Left cardiac atrium (tissue), 4 donors: ENCODE measurements around the gene PTS. TPM values are rescaled to one million over a fixed set of nuclear protein-coding genes. Genes with fewer than 3 reads are reported as not detected.

ENCODE experiments used
- ATAC-seq, 2 donors: fragments of 200-7000 bp; cut with Tn5 transposase; one replicate each; pipeline ENCODE4 v1.9.1; 2020; ENCODE audit warnings: mild to moderate bottlenecking in 2 of 2, moderate library complexity in 2 of 2
- DNase-seq: peaks from one replicate; pipeline ENCODE4 v3.0.0-alpha.2; 2020
- intact Hi-C, 2 donors: fragments of 100-400 bp; cut with DNase I; formaldehyde crosslinking; loops; one replicate each; pipeline versions ENCODE4 v1.14.1 to v1.15.1; 2022 to 2023
- total RNA-seq, 2 donors: library from RNA; stranded (reverse); fragmentation: NEBNext Ultra II Directional; extraction: Animal tissue kit (Norgen Biotek cat#: 25700); gene quantifications; one replicate each; pipeline ENCODE4 v1.2.1, GENCODE V29; 2021
- donor health status: DM: no; HTN: yes; CAD: no.
- donor health status: DM: no; HTN: yes; CAD: no; lungs with severe emphysema.
- donor health status: DM: yes; HTN: yes; CAD: no.
- donor health status: Dilated cardiomyopathy.

The PTS gene
- total RNA-seq, 2 donors from 2014 or later, result 21.3 to 37.1 TPM

- no peak for DNase-seq
- no peak for ATAC-seq
- intact Hi-C loops, result loop anchor here in 1 of 2 donors (5.0 kb wide), 1 partner anchor 66 kb away; no protein-coding TSS in a partner anchor
Observed at GRCh38 chr11:112216561-112217105, 9.6 kb upstream of the PTS start.

GRCh38 chr11:112219476-112220232, 6.6 kb upstream of the PTS start:
- intact Hi-C loops, result loop anchor here (1.0 to 5.0 kb wide), 2 partner anchors 61 to 63 kb away; no protein-coding TSS in a partner anchor
- DNase-seq (no peak), ATAC-seq (peak; percentile 88 to 92)

DNA sequence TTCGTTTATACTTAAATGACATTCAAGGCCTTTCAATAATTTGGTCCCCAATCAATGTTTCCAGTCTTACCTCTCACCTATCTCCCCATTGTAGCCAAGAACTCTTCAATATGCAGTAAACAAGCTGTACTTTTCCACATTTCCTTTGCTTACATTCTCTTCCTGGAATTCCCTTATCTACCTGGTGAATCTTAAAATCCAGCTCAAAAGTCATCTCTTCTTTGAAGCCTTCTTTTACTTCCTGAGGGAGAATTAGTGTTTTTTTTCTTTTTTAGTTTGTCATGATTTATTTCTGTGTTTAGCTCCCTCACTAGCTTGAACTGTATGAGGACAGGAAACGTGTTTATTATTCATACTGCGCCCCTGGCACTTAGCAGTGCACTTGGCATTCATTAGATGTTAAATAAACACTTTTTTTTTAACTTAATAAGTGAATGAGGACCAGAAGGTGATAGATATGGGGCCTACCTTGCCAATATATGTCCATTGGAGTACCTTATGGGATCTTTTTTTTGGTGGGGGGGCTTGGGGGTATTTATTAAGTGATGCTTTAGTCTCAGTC, 4.9 kb upstream of the PTS start:
- intact Hi-C loops, result no loop called here
- ATAC-seq, result no peak
- no peak for DNase-seq

DNA sequence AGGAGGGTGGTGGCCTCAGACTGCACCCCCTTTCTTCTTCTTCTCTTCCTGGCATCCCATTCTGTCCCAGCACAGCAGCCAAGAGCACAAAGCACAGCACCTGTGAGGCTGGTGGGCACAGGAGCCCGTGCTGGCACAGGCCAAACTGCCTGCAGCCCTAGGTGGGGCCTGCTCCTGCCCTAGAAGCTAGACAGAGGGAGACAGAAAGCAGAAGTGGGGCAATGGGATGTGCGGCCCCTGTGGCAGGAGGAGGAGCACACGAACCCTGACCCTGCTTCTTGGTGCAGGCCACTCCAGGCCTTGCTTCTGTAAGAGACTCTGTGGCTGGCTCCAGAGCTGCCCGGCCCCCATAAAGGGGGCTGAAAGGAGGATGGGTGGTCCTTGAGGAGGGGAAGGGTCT, 3.9 kb upstream of the PTS start:
- DNase-seq (no peak), ATAC-seq (no peak)
- intact Hi-C loops, result no loop called here

DNA sequence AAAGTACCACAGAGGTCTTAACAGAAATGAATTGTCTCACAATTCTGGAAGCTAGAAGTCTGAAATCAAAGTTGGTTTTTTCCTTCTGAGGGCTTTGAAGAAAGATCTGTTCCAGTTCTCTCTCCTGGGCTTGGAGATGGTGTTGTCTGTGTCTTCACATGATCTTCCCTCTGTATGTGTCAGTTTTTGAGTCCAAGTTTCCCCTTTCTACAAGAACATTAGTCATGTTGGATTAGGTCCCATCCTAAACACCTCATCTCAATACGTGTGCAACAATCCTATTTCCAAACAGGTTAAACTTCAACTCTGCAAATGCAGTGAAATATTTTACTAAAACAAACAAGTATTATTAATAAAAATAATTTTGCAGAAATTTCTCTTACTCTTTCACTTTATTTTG, 3.1 kb upstream of the PTS start:
- intact Hi-C loops, result no loop called here
- no peak for DNase-seq
- ATAC-seq, result no peak

DNA sequence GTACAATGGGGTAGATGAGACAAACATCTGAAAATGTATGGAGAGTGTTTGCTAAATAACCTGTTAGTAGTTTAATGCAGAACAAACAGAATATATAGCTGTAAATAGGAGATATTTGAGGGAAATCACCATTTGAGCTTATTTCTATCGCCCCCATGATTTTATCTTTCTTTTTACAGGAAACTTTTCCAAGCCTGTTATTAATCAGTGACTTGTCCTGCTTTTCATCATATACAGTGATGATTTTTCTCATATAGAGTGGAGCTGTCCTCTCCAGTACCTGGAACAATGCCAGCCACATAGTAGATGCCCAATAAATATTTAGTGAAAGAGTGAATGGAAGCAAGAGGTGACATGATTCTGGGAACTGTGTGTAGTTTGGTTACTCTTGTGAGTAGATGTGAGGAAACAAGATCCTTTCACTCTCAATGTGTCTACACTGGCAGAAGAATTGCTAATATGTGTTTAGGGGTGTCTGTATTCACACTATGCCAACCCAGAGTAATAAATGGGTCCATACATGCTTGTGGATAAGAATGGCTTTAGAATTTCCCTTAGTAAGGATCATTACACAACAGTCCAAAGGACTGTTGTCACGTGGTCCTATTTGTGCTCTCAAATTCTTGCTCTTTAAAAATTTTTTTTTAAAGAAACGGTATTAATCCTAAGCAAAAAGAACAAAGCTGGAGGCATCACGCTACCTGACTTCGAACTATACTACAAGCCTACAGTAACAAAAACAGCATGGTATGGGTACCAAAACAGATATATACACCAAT, 2.3 kb upstream of the PTS start:
- intact Hi-C loops, result no loop called here
- ATAC-seq (no peak), DNase-seq (no peak)

DNA sequence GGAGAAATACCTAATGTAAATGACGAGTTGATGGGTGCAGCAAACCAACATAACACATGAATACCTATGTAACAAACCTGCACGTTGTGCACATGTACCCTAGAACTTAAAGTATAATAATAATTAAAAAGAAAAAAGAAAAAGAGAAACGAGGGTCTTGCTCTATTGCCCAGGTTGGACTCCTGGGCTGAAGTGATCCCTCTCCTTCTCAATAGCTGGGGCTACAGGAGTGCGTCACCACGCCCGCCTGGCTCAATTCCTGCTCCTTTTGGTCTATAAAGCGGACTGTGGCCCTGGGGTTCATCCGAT, 521 bp upstream of the PTS start:
- intact Hi-C loops, result no loop called here
- ATAC-seq (no peak), DNase-seq (peak; percentile 81)

DNA sequence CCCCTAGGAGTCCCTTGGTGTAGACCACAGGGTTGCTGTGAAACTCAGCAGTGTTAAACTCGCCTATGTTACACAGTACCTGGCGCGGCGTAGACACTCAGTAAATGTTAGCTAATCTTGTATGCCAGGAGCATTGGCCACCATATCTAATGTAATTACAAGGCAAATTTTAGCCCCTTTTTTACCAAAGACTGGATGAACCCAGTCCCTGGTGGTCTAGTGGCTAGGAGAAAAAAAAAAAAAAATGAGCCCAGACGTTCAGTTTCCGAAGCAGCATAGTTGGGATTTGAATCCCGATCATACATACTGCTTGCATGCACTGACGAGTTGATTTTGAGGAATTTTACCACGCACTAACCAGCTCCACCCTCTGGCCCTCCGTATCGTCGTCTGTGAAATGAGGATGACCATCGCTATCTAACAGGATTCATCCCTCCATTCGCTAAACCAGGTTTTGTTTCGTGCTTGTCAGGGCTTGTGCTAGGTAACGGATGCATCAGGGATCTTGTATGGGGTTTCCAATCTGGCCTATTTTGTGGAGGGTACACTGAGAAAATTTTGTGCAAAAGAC, 688 bp downstream of the PTS start:
- ATAC-seq, result peak; percentile 58 to 62
- intact Hi-C loops, result no loop called here

DNA sequence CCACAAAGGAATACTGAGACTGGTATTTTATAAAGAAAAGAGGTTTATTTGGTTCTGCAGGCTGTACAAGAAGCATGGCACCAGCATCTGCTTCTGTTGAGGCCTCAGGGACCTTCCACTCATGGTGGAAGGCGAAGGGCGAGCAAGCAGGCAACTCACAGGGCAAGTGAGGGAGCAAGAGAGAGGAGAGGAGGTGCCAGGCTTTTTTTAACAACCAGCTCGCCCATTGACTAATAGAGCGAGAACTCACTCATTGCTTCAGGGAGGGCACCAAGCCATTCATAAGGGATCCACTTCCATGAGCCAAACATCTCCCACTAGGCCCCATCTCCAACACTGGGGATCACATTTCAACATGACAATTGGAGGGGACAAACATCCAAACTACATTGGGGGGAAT, 1.2 kb downstream of the PTS start:
- DNase-seq (no peak), ATAC-seq (no peak)
- intact Hi-C loops, result no loop called here

More for the DNA sequence above, 688 bp downstream of the PTS start:
- DNase-seq, result no peak

GRCh38 chr11:112228706-112229105, 2.5 kb downstream of the PTS start:
- intact Hi-C loops, result no loop called here
- ATAC-seq (no peak), DNase-seq (no peak)

GRCh38 chr11:112229159-112229558, 2.9 kb downstream of the PTS start:
- intact Hi-C loops, result no loop called here
- DNase-seq, result no peak
- no peak for ATAC-seq

DNA sequence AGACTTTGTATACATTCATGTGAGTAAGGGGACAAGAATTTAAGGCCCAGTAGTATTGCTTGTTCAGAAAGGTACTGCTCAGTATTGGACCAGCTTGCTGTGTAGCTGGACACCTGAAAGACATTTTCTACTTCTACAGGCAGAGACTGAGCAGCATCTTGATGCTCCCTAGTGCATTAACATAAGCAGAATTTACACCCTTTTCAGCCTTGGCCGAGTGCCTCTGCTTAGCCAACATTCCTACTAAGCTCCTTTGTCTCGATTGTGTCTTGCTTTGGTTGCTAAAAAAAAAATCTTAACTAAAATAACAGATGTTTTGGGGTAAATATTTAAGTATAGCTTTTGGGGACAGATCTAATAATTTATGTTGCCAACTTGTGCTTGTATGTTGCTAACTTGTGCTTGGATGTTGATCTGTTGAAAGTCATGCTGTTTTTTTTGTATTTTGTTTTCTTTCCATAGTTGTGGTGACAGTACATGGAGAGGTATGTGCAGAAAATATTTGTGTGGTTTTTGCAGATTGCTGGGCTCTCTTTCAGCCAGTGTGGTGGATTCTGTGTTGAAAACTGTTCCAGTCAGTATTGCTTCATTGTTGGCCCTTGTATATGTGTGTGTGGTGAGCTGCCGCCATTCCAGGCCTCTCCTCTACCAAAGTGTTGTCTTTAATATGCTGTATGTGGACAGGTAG, 3.7 kb downstream of the PTS start:
- ATAC-seq (no peak), DNase-seq (no peak)
- intact Hi-C loops, result no loop called here

DNA sequence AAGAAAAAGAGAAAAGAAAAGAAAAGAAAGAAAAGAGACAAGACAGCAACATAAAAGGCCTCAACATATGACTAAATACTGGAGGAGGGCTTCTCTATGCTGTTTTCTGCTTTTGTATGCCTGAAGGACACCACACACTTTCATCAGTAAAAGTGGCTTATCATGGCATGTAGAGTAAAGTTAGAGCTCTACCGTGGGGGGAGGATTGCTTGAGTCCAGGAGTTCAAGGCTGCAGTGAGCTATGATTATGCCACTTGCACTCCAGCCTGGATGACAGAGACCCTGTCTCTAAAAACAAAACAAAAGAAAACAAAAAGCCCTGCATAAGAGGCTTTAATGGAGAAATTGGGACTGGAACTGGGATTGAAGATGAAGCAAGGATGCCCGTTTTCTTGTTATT, 5.7 kb downstream of the PTS start:
- intact Hi-C loops, result no loop called here
- ATAC-seq, result no peak
- no peak for DNase-seq

DNA sequence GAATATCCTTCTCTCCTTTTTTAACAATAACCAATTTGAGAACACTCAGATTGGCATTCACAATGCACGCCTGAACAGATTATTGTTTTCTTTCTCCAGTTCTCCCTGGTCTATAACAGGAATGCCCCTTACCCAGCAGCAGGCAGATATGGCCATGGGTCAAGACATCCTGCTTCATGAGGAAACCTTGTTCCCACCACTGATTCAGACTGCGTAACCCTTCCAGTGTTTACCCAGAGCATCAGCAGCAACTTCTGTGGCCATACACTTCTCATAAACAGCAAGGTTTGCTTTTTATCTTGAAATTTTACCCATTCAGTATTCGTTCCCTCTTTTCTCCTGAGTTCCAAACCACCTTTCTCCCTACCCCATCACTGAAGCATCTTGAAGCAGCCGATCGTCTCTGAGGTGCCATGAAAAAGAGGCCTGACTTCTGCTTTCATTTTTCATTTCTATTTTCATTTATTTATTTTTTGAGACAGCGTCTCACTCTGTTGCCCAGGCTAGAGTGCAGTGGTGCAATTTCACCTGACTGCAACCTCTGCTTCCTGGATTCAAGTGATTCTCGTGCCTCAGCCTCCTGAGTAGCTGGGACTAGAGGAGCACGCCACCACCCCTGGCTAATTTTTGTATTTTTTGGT, 9.6 kb downstream of the PTS start:
- intact Hi-C loops, result no loop called here
- no peak for DNase-seq
- ATAC-seq, result no peak

GRCh38 chr11:112237451-112237850, 11.2 kb downstream of the PTS start:
- intact Hi-C loops, result no loop called here
- ATAC-seq, result no peak
- no peak for DNase-seq

DNA sequence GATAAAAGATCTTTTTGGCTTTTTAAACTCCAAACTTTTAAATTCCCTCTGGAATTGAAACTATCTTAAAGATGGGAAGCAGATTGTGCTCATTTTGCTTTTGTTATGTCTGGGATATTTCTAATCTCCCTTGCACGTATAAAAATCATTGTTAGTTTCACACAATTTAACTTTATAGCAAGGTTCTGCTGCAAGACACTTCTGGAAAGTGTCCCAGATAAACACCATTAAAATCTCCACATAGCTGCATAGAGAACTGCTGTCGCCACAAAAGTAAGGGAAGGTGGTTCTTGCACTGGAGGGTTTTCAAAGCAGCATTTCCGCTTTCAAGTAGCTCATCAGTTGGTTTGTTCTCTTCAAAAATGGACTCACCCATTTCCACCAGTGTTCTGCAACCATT, 11.8 kb downstream of the PTS start:
- intact Hi-C loops, result no loop called here
- no peak for ATAC-seq
- no peak for DNase-seq

GRCh38 chr11:112241486-112241885, 15.3 kb downstream of the PTS start:
- ATAC-seq, result peak; percentile 67 to 71
- intact Hi-C loops, result no loop called here

DNA sequence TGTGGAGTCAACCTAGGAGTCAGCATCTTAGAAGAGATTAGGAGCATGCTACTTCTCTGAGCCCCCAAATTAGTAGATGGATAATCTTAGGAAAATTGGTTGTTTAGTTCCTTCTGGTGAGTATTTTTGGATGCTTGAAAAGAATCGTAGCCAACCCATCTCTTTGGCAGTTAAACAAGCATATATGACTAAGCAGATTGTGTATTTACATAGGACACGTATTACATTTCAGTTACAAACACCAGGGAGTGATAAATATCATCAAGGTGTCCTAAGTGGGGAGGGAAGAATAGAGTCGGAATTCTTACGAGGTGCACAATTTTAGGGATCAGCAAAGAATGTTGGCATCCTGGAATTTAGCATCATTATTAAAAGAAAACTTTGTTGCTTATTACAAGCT, 21.0 kb downstream of the PTS start:
- DNase-seq (no peak), ATAC-seq (no peak)
- intact Hi-C loops, result no loop called here

More at GRCh38 chr11:112241486-112241885, 15.3 kb downstream of the PTS start:
- DNase-seq, result no peak

GRCh38 chr11:112248201-112248600, 22.0 kb downstream of the PTS start:
- intact Hi-C loops, result no loop called here
- DNase-seq (no peak), ATAC-seq (no peak)
